Endodermal cell (in vitro differentiated cells): ENCODE measurements around the gene CYP27B1. TPM values are rescaled to one million over a fixed set of nuclear protein-coding genes. Genes with fewer than 3 reads are reported as not detected.

Source experiments
- DNase-seq: peaks from one replicate; pipeline ENCODE4 v3.0.0-alpha.2; 2017
- H3K27ac ChIP-seq: 2 replicates; pipeline ENCODE4 v1.5.1; 2013; ENCODE audit warnings: mild to moderate bottlenecking, low read depth, low read length, moderate library complexity
- H3K27me3 ChIP-seq: 2 replicates; pipeline ENCODE4 v1.6.1; 2013; ENCODE audit warnings: mild to moderate bottlenecking, low read length, moderate library complexity; ENCODE audit not compliant: insufficient read depth, control insufficient read depth, poor library complexity, severe bottlenecking
- H3K36me3 ChIP-seq: 2 replicates; pipeline ENCODE4 v1.7.0; 2013; ENCODE audit warnings: mild to moderate bottlenecking, low read length, moderate library complexity; ENCODE audit not compliant: control insufficient read depth, insufficient read depth
- H3K4me1 ChIP-seq: one replicate; pipeline ENCODE4 v1.7.0; 2013; ENCODE audit warnings: low read length; ENCODE audit not compliant: control insufficient read depth, insufficient read depth
- H3K4me3 ChIP-seq: 2 replicates; pipeline ENCODE4 v1.5.1; 2013; ENCODE audit warnings: mild to moderate bottlenecking, low read length, moderate library complexity
- H3K9ac ChIP-seq: 2 replicates; pipeline ENCODE4 v1.6.1; 2013; ENCODE audit warnings: mild to moderate bottlenecking, low read length, moderate library complexity; ENCODE audit not compliant: poor library complexity, severe bottlenecking; ENCODE audit errors: extremely low read depth
- H3K9me3 ChIP-seq: 2 replicates; pipeline ENCODE4 v1.6.1; 2013; ENCODE audit warnings: mild to moderate bottlenecking, low read length, moderate library complexity; ENCODE audit not compliant: control insufficient read depth
- H3K27ac Mint-ChIP-seq: 2 replicates; pipeline ENCODE4 v1.8.0; 2020; ENCODE audit warnings: mixed read lengths
- H3K27me3 Mint-ChIP-seq: 2 replicates; pipeline ENCODE4 v1.8.0; 2021; ENCODE audit warnings: mild to moderate bottlenecking, mixed read lengths; ENCODE audit not compliant: insufficient read depth
- H3K36me3 Mint-ChIP-seq: 2 replicates; pipeline ENCODE4 v1.8.0; 2020; ENCODE audit warnings: low read depth, mixed read lengths
- H3K4me1 Mint-ChIP-seq: 2 replicates; pipeline ENCODE4 v1.8.0; 2020; ENCODE audit warnings: mixed read lengths
- H3K4me3 Mint-ChIP-seq: 2 replicates; pipeline ENCODE4 v1.8.0; 2020; ENCODE audit warnings: mild to moderate bottlenecking, moderate library complexity, mixed read lengths
- H3K9me3 Mint-ChIP-seq: 2 replicates; pipeline ENCODE4 v1.8.0; 2020; ENCODE audit warnings: mild to moderate bottlenecking, mixed read lengths
- CTCF ChIP-seq: fragments of 200-600 bp; sonication (generic); conservative IDR thresholded peaks from 2 replicates; pipeline ENCODE4 v1.5.0; 2021; ENCODE audit warnings: antibody characterized with exemption, mild to moderate bottlenecking
- WGBS, 2 experiments: methylation state at CpG; one replicate each; pipeline versions ENCODE4 v1.1.5 to v1.1.7; 2013; ENCODE audit warnings: missing lambda C conversion rate in 2 of 2, mixed read lengths in 1 of 2; ENCODE audit not compliant: insufficient coverage in 1 of 2, insufficient read length in 1 of 2; 5-methylcytosine and 5-hydroxymethylcytosine counted together
- total RNA-seq, 2 donors: library from RNA; stranded (reverse); fragmentation: NEBNext Ultra II Directional in 1 of 2; extraction: Animal tissue kit (Norgen Biotek cat#: 25700) in 1 of 2; gene quantifications; 2 replicates in 1 of 2; 3 replicates in 1 of 2; pipeline ENCODE4 v1.2.1, GENCODE V29; 2021

Gene CYP27B1
- total RNA-seq, 2 donors from 2014 or later = 2.4 to 3.1 TPM

DNA sequence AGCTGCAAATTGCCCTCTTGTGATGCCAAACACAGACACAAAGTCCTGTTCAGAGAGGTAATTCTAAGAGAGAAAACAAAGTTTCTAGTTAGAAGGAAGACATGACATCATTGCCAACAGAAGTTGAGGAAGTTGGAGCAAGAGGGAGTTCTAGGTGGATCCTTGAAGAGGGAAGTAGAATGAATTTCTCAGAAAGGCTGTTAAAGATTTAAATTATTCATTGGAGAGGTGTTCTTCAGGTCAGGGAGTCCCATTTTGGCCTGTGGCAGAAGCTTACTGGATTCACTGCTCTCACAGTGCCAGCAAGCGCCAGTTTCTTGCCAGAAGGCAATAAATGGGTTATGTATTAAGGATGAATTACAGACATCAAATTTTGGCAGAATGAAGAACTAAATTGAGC, 31.1 kb upstream of the CYP27B1 start:
- H3K36me3 ChIP-seq = peaks cover 64% of the 10 kb centered on the region
- TF ChIP-seq CTCF = no peak
- no peaks in the 10 kb centered on the region for H3K4me1 ChIP-seq
- no peaks in the 10 kb centered on the region for H3K4me1 Mint-ChIP-seq
- WGBS, 2 experiments = 94 to 100% methylated on average over 1 of the region's 1 CpG
- H3K27ac ChIP-seq = no peak overlapping the region
- H3K27me3 Mint-ChIP-seq = no peaks in the 10 kb centered on the region
- no peaks in the 10 kb centered on the region for H3K9me3 Mint-ChIP-seq
- H3K27ac Mint-ChIP-seq = peak overlapping the region; percentile 20
- no peaks in the 10 kb centered on the region for H3K9me3 ChIP-seq
- H3K27me3 ChIP-seq = no peaks in the 10 kb centered on the region
- H3K9ac ChIP-seq = no peak overlapping the region
- H3K4me3 Mint-ChIP-seq = no peak overlapping the region
- no peak overlapping the region for H3K4me3 ChIP-seq
- DNase-seq = no peak
- peaks cover 36% of the 10 kb centered on the region for H3K36me3 Mint-ChIP-seq

DNA sequence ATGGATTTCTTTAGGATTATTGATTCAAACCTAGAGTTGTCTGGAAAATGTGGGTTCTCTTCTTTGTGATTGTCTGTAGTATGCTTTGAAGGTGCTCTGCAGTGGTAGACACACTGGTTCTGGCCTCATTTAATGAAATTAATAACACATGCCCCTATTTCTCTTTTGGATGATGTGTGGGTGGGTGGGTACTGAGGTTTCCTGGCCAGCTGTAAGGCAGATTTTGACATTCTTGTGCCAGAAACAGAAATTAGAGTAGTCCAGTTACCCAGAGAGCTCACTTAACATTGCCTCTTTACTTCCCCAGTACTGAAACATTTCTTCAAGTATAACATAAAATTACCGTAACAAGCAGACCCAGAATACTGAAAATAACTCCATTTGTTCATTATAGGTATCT, 30.1 kb upstream of the CYP27B1 start:
- no peak overlapping the region for H3K9ac ChIP-seq
- peaks cover 45% of the 10 kb centered on the region for H3K36me3 Mint-ChIP-seq
- TF ChIP-seq CTCF = no peak
- H3K4me1 ChIP-seq = no peaks in the 10 kb centered on the region
- H3K27ac Mint-ChIP-seq = no peak overlapping the region
- WGBS, 2 experiments = 100% methylated on average over 1 of the region's 1 CpG; no CpG with 5 or more reads in 1 of the 2 experiments
- no peak for DNase-seq
- H3K9me3 ChIP-seq = no peaks in the 10 kb centered on the region
- H3K4me3 Mint-ChIP-seq = no peak overlapping the region
- no peaks in the 10 kb centered on the region for H3K9me3 Mint-ChIP-seq
- H3K36me3 ChIP-seq = peaks cover 64% of the 10 kb centered on the region
- H3K27me3 ChIP-seq = no peaks in the 10 kb centered on the region
- H3K4me3 ChIP-seq = no peak overlapping the region
- H3K4me1 Mint-ChIP-seq = no peaks in the 10 kb centered on the region
- no peak overlapping the region for H3K27ac ChIP-seq
- H3K27me3 Mint-ChIP-seq = no peaks in the 10 kb centered on the region

DNA sequence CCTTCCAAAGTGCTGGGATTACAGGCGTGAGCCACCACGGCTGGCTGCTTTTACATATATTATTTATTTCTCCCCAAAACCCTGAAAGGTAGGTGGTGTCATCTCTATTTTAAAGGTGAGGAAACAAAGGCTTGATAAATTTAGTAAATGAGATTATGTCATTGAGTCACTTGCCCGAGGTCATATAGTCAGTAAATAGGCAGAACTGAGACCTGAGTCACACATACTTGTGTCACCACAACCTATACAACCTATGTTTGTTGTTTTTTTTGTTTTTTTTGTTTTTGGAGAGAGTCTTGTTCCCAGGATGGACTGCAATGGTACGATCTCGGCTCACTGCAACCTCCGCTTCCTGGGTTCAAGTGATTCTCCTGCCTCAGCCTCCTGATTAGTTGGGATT, 28.5 kb upstream of the CYP27B1 start:
- no peaks in the 10 kb centered on the region for H3K9me3 Mint-ChIP-seq
- WGBS, 2 experiments = 99 to 100% methylated on average over 2 to 6 of the region's 6 CpGs
- TF ChIP-seq CTCF = no peak
- Histone ChIP-seq H3K27me3 (no peaks in the 10 kb centered on the region), H3K36me3 (peaks cover 72% of the 10 kb centered on the region), H3K27ac (no peak overlapping the region), H3K4me3 (no peak overlapping the region), H3K4me1 (no peaks in the 10 kb centered on the region), H3K9me3 (no peaks in the 10 kb centered on the region), H3K9ac (no peak overlapping the region)
- H3K4me3 Mint-ChIP-seq = no peak overlapping the region
- DNase-seq = no peak
- no peak overlapping the region for H3K27ac Mint-ChIP-seq
- peaks cover 54% of the 10 kb centered on the region for H3K36me3 Mint-ChIP-seq
- no peaks in the 10 kb centered on the region for H3K27me3 Mint-ChIP-seq
- no peaks in the 10 kb centered on the region for H3K4me1 Mint-ChIP-seq
